ENCODE measurements around the gene HAUS7. TPM values are rescaled to one million over a fixed set of nuclear protein-coding genes. Genes with fewer than 3 reads are reported as not detected.

Gene HAUS7
- total and polyA plus RNA-seq, 2 of the 8 experiments (the other 6 are each of a cell fraction or from before 2014, with no cell fraction given): 45.4 to 54.0 TPM

- TF ChIP-seq ATF3 (IDR thresholded peaks at IDR 0.05; ENCODE audit: insufficient read depth, low read depth, low read length): no peak
- no peak for TF ChIP-seq GABPA (IDR thresholded peaks at IDR 0.05; ENCODE audit: borderline replicate concordance, insufficient read depth, low read length)
- no peak for TF ChIP-seq FOSL1 (IDR thresholded peaks at IDR 0.05; ENCODE audit: insufficient read depth, low read depth, low read length)
- TF ChIP-seq E2F6 (IDR thresholded peaks at IDR 0.05): no peak
- TF ChIP-seq ATF2 (IDR thresholded peaks at IDR 0.05; ENCODE audit: low read length): no peak
- no peak for TF ChIP-seq RXRA (IDR thresholded peaks at IDR 0.05; ENCODE audit: insufficient read depth, low read depth, low read length)
Measured at GRCh38 chrX:153459986-153460385, 10.4 kb downstream of the HAUS7 start (continued).
